ENCODE results near the gene WWC2. TPM values are rescaled to one million over a fixed set of nuclear protein-coding genes. Genes with fewer than 3 reads are reported as not detected.

The WWC2 gene
- total and polyA plus RNA-seq, 7 donors: 2.9 to 15.5 (median 7.8) TPM

- no peaks in the 10 kb centered on the region for H3K4me1 ChIP-seq
- intact Hi-C loops (cut with DNase I): no loop called here
- ATAC-seq (no peak), DNase-seq (no peak)
- TF ChIP-seq CTCF (IDR thresholded peaks at IDR 0.05): no peak
- 71 to 81% (median 74%) methylated on average over 6 of the region's 6 CpGs for WGBS, 3 donors
- no peaks in the 10 kb centered on the region for H3K9me3 ChIP-seq
- H3K4me3 ChIP-seq: no peak overlapping the region
- H3K36me3 ChIP-seq (ENCODE audit: insufficient read depth in 1 of 2, low read depth in 1 of 2): peaks cover 3 to 20% of the 10 kb centered on the region in 2 donors
- no peaks in the 10 kb centered on the region for H3K27me3 ChIP-seq (ENCODE audit: insufficient read depth in 3 of 3, low read length in 2 of 3)
- no peak overlapping the region for H3K27ac ChIP-seq
These were observed 142.7 kb downstream of the WWC2 start for GRCh38 chr4:183241721-183242151.

- 61 to 84% (median 63%) methylated on average over 2 of the region's 2 CpGs for WGBS, 3 donors
- ATAC-seq: no peak
- H3K4me3 ChIP-seq: no peak overlapping the region
These were observed 143.2 kb downstream of the WWC2 start for GRCh38 chr4:183242291-183242690.

GRCh38 chr4:183244019-183244418 lies 145.0 kb downstream of the WWC2 start:
- no peak for DNase-seq
- intact Hi-C loops (cut with DNase I): no loop called here
- 89 to 91% (median 91%) methylated on average over 8 of the region's 8 CpGs for WGBS, 3 donors
- Histone ChIP-seq H3K9me3 (no peaks in the 10 kb centered on the region), H3K36me3 (ENCODE audit: insufficient read depth in 1 of 2, low read depth in 1 of 2) (peaks cover 6 to 23% of the 10 kb centered on the region in 2 donors), H3K4me1 (no peaks in the 10 kb centered on the region), H3K27ac (no peak overlapping the region), H3K27me3 (ENCODE audit: insufficient read depth in 3 of 3, low read length in 2 of 3) (no peaks in the 10 kb centered on the region), H3K4me3 (no peak overlapping the region)
- ATAC-seq: no peak
- no peak for TF ChIP-seq CTCF (IDR thresholded peaks at IDR 0.05)

More at GRCh38 chr4:183242291-183242690, 143.2 kb downstream of the WWC2 start:
- Histone ChIP-seq H3K27me3 (ENCODE audit: insufficient read depth in 3 of 3, low read length in 2 of 3) (no peaks in the 10 kb centered on the region), H3K4me1 (no peaks in the 10 kb centered on the region), H3K36me3 (ENCODE audit: insufficient read depth in 1 of 2, low read depth in 1 of 2) (peaks cover 3 to 20% of the 10 kb centered on the region in 2 donors), H3K9me3 (no peaks in the 10 kb centered on the region), H3K27ac (no peak overlapping the region)
- DNase-seq: no peak
- intact Hi-C loops (cut with DNase I): no loop called here
- TF ChIP-seq CTCF (IDR thresholded peaks at IDR 0.05): no peak

- no peak for DNase-seq
- Histone ChIP-seq H3K27ac (no peak overlapping the region), H3K36me3 (ENCODE audit: insufficient read depth in 1 of 2, low read depth in 1 of 2) (peaks cover 6 to 24% of the 10 kb centered on the region in 2 donors), H3K4me1 (no peaks in the 10 kb centered on the region), H3K9me3 (no peaks in the 10 kb centered on the region), H3K4me3 (no peak overlapping the region), H3K27me3 (ENCODE audit: insufficient read depth in 3 of 3, low read length in 2 of 3) (no peaks in the 10 kb centered on the region)
- ATAC-seq: no peak
- intact Hi-C loops (cut with DNase I): no loop called here
- WGBS, 3 donors: 87 to 97% (median 93%) methylated on average over 2 of the region's 2 CpGs
- TF ChIP-seq CTCF (IDR thresholded peaks at IDR 0.05): no peak
These were observed 145.4 kb downstream of the WWC2 start for GRCh38 chr4:183244506-183244905.

- whole genome bisulfite sequencing, 3 donors: 97% methylated on average over 2 of the region's 2 CpGs
- DNase-seq (no peak), ATAC-seq (no peak)
- Histone ChIP-seq H3K27ac (no peak overlapping the region), H3K36me3 (ENCODE audit: insufficient read depth in 1 of 2, low read depth in 1 of 2) (peaks cover 6 to 10% of the 10 kb centered on the region in 2 donors), H3K27me3 (ENCODE audit: insufficient read depth in 3 of 3, low read length in 2 of 3) (no peaks in the 10 kb centered on the region), H3K9me3 (no peaks in the 10 kb centered on the region), H3K4me1 (no peaks in the 10 kb centered on the region), H3K4me3 (no peak overlapping the region)
- intact Hi-C loops (cut with DNase I): no loop called here
- no peak for TF ChIP-seq CTCF (IDR thresholded peaks at IDR 0.05)
These were observed 149.1 kb downstream of the WWC2 start for GRCh38 chr4:183248201-183248600.

Data from psoas muscle (tissue), 8 donors.